PC-9 (cell line): ENCODE measurements around the gene SHC1. TPM values are rescaled to one million over a fixed set of nuclear protein-coding genes. Genes with fewer than 3 reads are reported as not detected.

Source experiments
- BruUV-seq: library from RNA; stranded (reverse); fragments of 400-500 nt; replicated peaks from 2 replicates; lab custom pipeline; 2021; lab: Mats Ljungman, UMichigan
- CTCF ChIA-PET: fragments of 300-600 bp; sonication (Branson Sonifier 250); formaldehyde crosslinking; loops from one replicate; lab custom pipeline; 2022; ENCODE audit warnings: antibody characterized with exemption; lab: Charles Lee
- POLR2A ChIA-PET: fragments of 300-600 bp; sonication (Branson Sonifier 250); formaldehyde crosslinking; loops from one replicate; lab custom pipeline; 2022; ENCODE audit warnings: antibody characterized with exemption; ENCODE audit not compliant: unreplicated experiment; lab: Charles Lee
- DNase-seq, 2 experiments: peaks; one replicate each; pipeline versions ENCODE4 v3.0.0 to v3.0.0-alpha.2; 2015 to 2022; ENCODE audit warnings: mixed read lengths in 1 of 2
- H2AFZ ChIP-seq: fragments of 200-600 bp; sonication (generic); 2 replicates; pipeline ENCODE4 v1.8.1; 2017; ENCODE audit warnings: antibody characterized with exemption
- H3F3A ChIP-seq: fragments of 200-600 bp; sonication (generic); 2 replicates; pipeline ENCODE4 v1.8.1; 2017; ENCODE audit warnings: antibody characterized with exemption, mild to moderate bottlenecking, low read depth; ENCODE audit not compliant: insufficient read depth
- H3K27ac ChIP-seq: fragments of 200-600 bp; sonication (generic); 2 replicates; pipeline ENCODE4 v1.6.1; 2016; ENCODE audit warnings: mixed run types
- H3K27me3 ChIP-seq: fragments of 200-600 bp; sonication (generic); 2 replicates; pipeline ENCODE4 v1.6.1; 2016; ENCODE audit warnings: low read depth, mixed run types; ENCODE audit not compliant: insufficient read depth
- H3K36me3 ChIP-seq: fragments of 200-600 bp; sonication (generic); 2 replicates; pipeline ENCODE4 v1.6.1; 2016; ENCODE audit warnings: low read depth, mixed run types
- H3K4me1 ChIP-seq: fragments of 200-600 bp; sonication (generic); replicated peaks from 2 replicates; pipeline ENCODE4 v1.6.1; 2016; ENCODE audit warnings: mixed run types; ENCODE audit not compliant: insufficient read depth
- H3K4me2 ChIP-seq: fragments of 200-600 bp; sonication (generic); 2 replicates; pipeline ENCODE4 v1.6.1; 2017; ENCODE audit warnings: mixed run types
- H3K4me3 ChIP-seq: fragments of 200-600 bp; sonication (generic); 2 replicates; pipeline ENCODE4 v1.6.1; 2016; ENCODE audit warnings: mixed run types
- H3K79me2 ChIP-seq: fragments of 200-600 bp; sonication (generic); 2 replicates; pipeline ENCODE4 v1.6.1; 2017; ENCODE audit warnings: low read depth, mixed run types
- H3K9me2 ChIP-seq: fragments of 200-600 bp; sonication (generic); 2 replicates; pipeline ENCODE4 v1.8.1; 2017; ENCODE audit warnings: mild to moderate bottlenecking; ENCODE audit not compliant: insufficient read depth
- H3K9me3 ChIP-seq: fragments of 200-600 bp; sonication (generic); 2 replicates; pipeline ENCODE4 v1.8.1; 2016; ENCODE audit warnings: low read depth; ENCODE audit not compliant: insufficient read depth
- H4K20me1 ChIP-seq: fragments of 200-600 bp; sonication (generic); 2 replicates; pipeline ENCODE4 v1.8.1; 2017; ENCODE audit not compliant: insufficient read depth
- EZH2 ChIP-seq: fragments of 200-600 bp; sonication (generic); IDR thresholded peaks from 2 replicates; pipeline ENCODE4 v1.8.0; 2017; ENCODE audit warnings: antibody characterized with exemption, low read depth
- intact Hi-C: fragments of 100-400 bp; cut with micrococcal nuclease; formaldehyde crosslinking; loops from one replicate; pipeline ENCODE4 v1.10.0; 2022; ENCODE audit not compliant: unreplicated experiment
- total RNA-seq: library from RNA; stranded (reverse); gene quantifications from 2 replicates; pipeline ENCODE4 v1.2.3, GENCODE V29; 2021
- TF ChIP-seq, protein P1 (sequence below): fragments of 200-600 bp; sonication (generic); conservative IDR thresholded peaks from 2 replicates; pipeline ENCODE4 v1.6.1; 2017; ENCODE audit warnings: mixed run types, antibody characterized with exemption, mild to moderate bottlenecking, moderate library complexity

Gene SHC1
- total RNA-seq, 1 experiment from 2014 or later: 210 TPM

DNA sequence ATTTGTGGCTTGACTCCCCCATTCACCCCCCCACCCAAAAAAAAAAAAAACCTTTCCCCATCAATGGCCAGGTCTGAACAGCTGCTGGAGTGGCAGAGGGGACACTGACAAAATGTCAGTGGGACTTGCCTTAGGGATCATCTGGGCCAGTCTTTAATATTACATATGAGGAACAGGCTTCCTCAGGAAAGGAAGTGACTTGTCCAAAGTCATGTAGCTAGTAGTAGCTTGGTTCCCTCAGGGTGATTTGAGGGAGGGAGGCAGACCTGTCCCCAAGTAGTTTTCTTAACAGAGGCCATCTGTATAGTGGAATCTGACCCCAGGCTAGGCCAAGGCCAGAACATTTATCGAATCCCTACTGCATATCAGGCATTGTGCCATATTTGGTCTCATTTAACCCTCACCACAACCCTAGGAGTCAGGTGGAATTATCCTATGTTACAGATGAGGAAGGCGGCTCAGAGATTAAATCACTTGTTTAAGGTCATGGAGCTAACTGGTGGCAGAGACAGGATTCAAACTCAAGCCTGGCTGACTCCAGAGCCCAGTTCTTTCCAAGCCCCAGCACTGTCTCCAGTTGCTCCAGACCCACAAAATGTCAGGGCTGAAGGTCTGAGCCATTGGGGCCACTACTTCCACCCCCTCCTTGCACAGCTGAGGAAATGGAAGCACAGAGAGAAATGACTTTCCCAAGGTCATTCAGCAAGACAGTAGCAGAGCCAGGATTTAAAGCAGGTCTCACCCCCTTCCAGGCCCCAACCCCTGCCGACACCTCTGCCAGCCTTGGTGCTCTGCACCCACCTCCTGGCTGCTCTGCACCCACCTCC lies 42.4 kb upstream of the SHC1 start:
- POLR2A ChIA-PET: no interaction called here
- no peak overlapping the region for H2AFZ ChIP-seq
- no peak for DNase-seq
- CTCF ChIA-PET: no interaction called here
- H4K20me1 ChIP-seq: peaks cover 36% of the 10 kb centered on the region
- H3K4me2 ChIP-seq: no peak overlapping the region
- H3K36me3 ChIP-seq: no peaks in the 10 kb centered on the region
- H3K9me2 ChIP-seq: no peaks in the 10 kb centered on the region
- H3K27ac ChIP-seq: no peak overlapping the region
- peaks cover 12% of the 10 kb centered on the region for H3K79me2 ChIP-seq
- no peaks in the 10 kb centered on the region for H3K27me3 ChIP-seq
- no TSS peak for BruUV-seq
- no peaks in the 10 kb centered on the region for H3K9me3 ChIP-seq
- TF ChIP-seq EZH2: no peak
- TF ChIP-seq, protein P1, sequence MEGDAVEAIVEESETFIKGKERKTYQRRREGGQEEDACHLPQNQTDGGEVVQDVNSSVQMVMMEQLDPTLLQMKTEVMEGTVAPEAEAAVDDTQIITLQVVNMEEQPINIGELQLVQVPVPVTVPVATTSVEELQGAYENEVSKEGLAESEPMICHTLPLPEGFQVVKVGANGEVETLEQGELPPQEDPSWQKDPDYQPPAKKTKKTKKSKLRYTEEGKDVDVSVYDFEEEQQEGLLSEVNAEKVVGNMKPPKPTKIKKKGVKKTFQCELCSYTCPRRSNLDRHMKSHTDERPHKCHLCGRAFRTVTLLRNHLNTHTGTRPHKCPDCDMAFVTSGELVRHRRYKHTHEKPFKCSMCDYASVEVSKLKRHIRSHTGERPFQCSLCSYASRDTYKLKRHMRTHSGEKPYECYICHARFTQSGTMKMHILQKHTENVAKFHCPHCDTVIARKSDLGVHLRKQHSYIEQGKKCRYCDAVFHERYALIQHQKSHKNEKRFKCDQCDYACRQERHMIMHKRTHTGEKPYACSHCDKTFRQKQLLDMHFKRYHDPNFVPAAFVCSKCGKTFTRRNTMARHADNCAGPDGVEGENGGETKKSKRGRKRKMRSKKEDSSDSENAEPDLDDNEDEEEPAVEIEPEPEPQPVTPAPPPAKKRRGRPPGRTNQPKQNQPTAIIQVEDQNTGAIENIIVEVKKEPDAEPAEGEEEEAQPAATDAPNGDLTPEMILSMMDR: no peak
- intact Hi-C loops: no loop called here
- H3K4me1 ChIP-seq: peaks cover 14% of the 10 kb centered on the region
- no peak overlapping the region for H3K4me3 ChIP-seq
- peaks cover 37% of the 10 kb centered on the region for H3F3A ChIP-seq

DNA sequence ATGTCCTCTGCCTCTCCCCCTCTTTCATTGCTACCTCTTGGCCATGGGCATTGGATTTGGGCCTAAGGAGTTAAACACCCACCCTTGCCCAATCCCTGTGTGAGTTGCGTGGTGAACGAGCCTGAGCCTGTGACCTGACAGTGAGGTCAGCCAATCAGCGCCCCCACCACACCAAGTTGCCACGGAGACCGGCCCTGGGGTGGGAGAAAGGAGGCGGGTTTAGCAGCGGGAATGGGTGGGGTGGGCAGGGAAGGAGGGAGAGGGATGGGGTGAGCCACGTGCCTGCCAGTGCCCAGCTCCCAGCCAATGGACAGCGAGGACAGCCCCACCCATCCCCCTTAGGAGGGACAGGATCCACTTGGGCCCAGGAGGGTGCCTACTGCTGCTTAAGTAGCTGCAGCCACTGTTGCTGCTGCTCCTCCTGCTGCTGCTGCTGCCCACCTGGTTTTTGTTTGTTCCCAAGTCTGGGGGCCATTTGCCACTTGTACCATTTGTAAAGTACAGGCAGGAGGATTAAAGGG lies 41.5 kb upstream of the SHC1 start:
- Histone ChIP-seq H3K4me1 (peaks cover 8% of the 10 kb centered on the region), H3K27ac (no peak overlapping the region), H3K4me2 (no peak overlapping the region), H3K27me3 (no peaks in the 10 kb centered on the region), H3K9me3 (no peaks in the 10 kb centered on the region), H4K20me1 (peaks cover 36% of the 10 kb centered on the region), H3K4me3 (no peak overlapping the region), H2AFZ (no peak overlapping the region), H3K79me2 (peaks cover 21% of the 10 kb centered on the region), H3K9me2 (no peaks in the 10 kb centered on the region), H3F3A (peaks cover 37% of the 10 kb centered on the region), H3K36me3 (no peaks in the 10 kb centered on the region)
- ChIA-PET POLR2A (interaction anchor here (0.5 kb wide), 1 partner anchor 56 kb away, joined by 8 read pairs; the partner anchor contains the start of gene PBXIP1), CTCF (no interaction called here)
- BruUV-seq: no TSS peak
- intact Hi-C loops: no loop called here
- TF ChIP-seq, protein P1: no peak
- no peak for TF ChIP-seq EZH2
- no peak for DNase-seq

DNA sequence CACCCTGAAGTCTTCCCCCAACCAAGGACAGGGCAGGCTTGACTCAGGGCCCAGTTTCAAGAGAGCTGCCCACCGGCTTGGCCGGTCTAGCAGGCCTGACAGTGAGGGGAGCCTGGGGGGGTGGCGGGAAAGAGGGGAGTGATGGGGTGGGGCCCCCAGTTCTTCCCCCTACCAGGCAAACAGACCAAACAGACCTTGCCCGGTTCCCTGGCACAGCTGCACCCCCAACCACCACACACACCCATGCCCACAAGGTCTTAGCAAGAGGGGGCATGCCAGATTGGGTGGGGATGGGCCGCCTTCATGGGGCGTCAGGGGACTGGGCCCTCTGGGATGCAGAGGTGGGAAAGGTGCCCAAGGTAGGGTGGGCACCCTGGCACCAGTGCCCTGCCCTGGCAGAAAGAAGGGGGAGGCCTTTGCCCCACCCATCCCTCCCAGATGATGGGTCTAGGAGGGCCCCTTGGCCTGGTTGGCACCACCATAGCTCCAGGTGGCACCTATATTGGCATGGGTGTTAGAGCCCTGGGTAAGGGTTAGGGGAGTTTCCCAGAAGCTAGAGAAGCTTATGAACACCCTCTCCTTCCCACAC lies 41.0 kb upstream of the SHC1 start:
- H3K9me2 ChIP-seq: no peaks in the 10 kb centered on the region
- H3K4me3 ChIP-seq: no peak overlapping the region
- no peak overlapping the region for H3K27ac ChIP-seq
- H3K4me2 ChIP-seq: no peak overlapping the region
- intact Hi-C loops: no loop called here
- peaks cover 33% of the 10 kb centered on the region for H3F3A ChIP-seq
- no peak overlapping the region for H2AFZ ChIP-seq
- POLR2A ChIA-PET: interaction anchor here (0.5 kb wide), 1 partner anchor 56 kb away, joined by 8 read pairs; the partner anchor contains the start of gene PBXIP1
- H3K9me3 ChIP-seq: no peaks in the 10 kb centered on the region
- no peaks in the 10 kb centered on the region for H3K36me3 ChIP-seq
- TF ChIP-seq, protein P1: no peak
- TF ChIP-seq EZH2: no peak
- H3K79me2 ChIP-seq: peaks cover 27% of the 10 kb centered on the region
- CTCF ChIA-PET: no interaction called here
- peaks cover 36% of the 10 kb centered on the region for H4K20me1 ChIP-seq
- H3K27me3 ChIP-seq: no peaks in the 10 kb centered on the region
- BruUV-seq: no TSS peak
- peaks cover 3% of the 10 kb centered on the region for H3K4me1 ChIP-seq
- DNase-seq: no peak
